Measurements from ENCODE around the gene CARTPT. TPM values are rescaled to one million over a fixed set of nuclear protein-coding genes. Genes with fewer than 3 reads are reported as not detected.

The CARTPT gene
- total RNA-seq, result not detected in 3 replicates
- long read RNA-seq, result 0 reads

DNA sequence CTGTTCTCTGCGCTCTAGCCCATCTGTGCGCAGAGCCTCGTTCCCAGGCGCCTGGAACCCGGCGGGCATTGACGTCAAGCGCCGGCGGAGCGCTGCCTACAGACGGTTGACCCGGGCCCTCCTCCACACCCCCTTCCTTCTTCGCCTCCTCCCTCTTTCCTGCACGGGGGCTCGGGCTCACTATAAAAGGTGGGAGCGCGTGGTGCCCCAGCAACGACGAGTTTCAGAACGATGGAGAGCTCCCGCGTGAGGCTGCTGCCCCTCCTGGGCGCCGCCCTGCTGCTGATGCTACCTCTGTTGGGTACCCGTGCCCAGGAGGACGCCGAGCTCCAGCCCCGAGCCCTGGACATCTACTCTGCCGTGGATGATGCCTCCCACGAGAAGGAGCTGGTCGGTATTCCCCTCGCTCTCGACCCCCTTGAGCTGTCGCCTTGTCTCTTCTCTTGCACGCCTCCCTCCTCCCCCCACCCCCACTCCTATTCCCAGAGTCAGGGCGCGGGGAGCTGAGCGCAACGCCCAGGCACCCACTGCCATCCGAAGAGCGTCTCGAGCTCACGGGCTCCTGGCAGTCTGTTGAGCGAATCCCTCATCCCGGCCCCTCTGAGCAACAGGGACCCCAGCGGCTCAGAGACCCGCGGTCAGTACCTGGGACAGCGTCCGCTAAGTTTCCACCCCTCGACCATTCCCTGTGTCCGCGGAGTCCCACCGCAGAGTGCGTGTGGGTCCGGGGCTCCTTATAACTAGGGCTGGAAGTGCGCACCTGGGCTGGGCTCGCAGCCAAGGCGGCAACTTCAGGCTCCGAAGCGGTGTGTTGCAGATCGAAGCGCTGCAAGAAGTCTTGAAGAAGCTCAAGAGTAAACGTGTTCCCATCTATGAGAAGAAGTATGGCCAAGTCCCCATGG lies at the start of gene CARTPT:
CARTPT (plus strand) TSS at position 213 of the 902 bp plus-strand sequence; CDS start at position 232, 19 bp downstream.
- H3K36me3 Mint-ChIP-seq (ENCODE audit: low read depth), result peaks cover 8% of the 10 kb centered on the region

DNA sequence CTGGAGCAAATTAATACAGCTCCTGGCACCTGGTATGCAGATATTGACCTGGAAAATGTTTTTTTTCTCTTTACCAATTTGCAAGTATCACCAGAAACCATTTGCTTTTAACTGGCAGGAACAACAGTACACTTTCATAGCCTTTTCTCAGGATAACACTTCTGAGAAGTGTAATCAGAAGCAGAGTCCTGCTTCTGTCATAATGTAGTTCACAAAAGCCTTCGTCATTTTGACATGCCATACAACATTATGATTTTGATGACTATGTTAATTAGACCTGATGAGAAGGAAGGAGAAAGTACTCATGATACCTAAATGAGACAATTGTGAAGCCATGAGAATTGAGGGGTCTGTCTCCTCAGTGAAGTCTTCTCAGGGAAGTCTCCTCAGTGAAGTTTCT lies 41.1 kb upstream of the CARTPT start:
- DNase-seq (ENCODE audit: low spot score), result no peak
- Mint-ChIP-seq H3K4me3 (ENCODE audit: unreplicated experiment) (no peak overlapping the region), H3K27me3 (ENCODE audit: low read depth) (peaks cover 49% of the 10 kb centered on the region), H3K9me3 (ENCODE audit: low read depth) (peaks cover 4% of the 10 kb centered on the region), H3K27ac (ENCODE audit: unreplicated experiment) (no peak overlapping the region), H3K36me3 (ENCODE audit: low read depth) (no peaks in the 10 kb centered on the region), H3K4me1 (ENCODE audit: low read depth) (no peaks in the 10 kb centered on the region)
- TF ChIP-seq, protein P1, sequence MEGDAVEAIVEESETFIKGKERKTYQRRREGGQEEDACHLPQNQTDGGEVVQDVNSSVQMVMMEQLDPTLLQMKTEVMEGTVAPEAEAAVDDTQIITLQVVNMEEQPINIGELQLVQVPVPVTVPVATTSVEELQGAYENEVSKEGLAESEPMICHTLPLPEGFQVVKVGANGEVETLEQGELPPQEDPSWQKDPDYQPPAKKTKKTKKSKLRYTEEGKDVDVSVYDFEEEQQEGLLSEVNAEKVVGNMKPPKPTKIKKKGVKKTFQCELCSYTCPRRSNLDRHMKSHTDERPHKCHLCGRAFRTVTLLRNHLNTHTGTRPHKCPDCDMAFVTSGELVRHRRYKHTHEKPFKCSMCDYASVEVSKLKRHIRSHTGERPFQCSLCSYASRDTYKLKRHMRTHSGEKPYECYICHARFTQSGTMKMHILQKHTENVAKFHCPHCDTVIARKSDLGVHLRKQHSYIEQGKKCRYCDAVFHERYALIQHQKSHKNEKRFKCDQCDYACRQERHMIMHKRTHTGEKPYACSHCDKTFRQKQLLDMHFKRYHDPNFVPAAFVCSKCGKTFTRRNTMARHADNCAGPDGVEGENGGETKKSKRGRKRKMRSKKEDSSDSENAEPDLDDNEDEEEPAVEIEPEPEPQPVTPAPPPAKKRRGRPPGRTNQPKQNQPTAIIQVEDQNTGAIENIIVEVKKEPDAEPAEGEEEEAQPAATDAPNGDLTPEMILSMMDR (IDR thresholded peaks at IDR 0.05), result no peak

More for the DNA sequence above, at the start of gene CARTPT:
- Mint-ChIP-seq H3K4me1 (ENCODE audit: low read depth) (peaks cover 5% of the 10 kb centered on the region), H3K27me3 (ENCODE audit: low read depth) (peaks cover 81% of the 10 kb centered on the region), H3K9me3 (ENCODE audit: low read depth) (no peaks in the 10 kb centered on the region), H3K4me3 (ENCODE audit: unreplicated experiment) (no peak within 1 kb of the TSS), H3K27ac (ENCODE audit: unreplicated experiment) (no peak within 1 kb of the TSS)
- TF ChIP-seq, protein P1 (IDR thresholded peaks at IDR 0.05), result no peak
- DNase-seq (ENCODE audit: low spot score), result no peak

DNA sequence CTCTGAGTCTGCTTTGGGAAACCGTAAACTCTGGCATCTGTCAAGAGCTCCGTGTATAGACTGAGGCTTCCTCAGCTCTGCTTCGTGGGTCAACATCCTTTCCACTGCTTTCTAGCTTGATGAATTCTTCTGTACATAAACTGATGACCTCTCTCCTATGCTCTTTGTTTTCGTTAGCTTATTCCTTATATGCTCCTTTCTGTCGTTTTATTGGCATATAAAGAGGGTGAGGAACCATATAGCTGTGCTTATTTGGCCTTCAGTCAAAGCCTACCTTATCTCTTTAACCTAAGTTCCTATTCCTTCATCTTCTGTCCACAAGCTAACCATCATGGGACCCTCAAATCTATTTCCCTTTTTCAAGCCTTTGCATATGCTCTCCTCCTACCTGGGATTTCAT lies 39.4 kb upstream of the CARTPT start:
- TF ChIP-seq, protein P1 (IDR thresholded peaks at IDR 0.05), result no peak
- peaks cover 7% of the 10 kb centered on the region for H3K4me1 Mint-ChIP-seq (ENCODE audit: low read depth)
- no peak overlapping the region for H3K4me3 Mint-ChIP-seq (ENCODE audit: unreplicated experiment)
- H3K27me3 Mint-ChIP-seq (ENCODE audit: low read depth), result peaks cover 38% of the 10 kb centered on the region
- no peaks in the 10 kb centered on the region for H3K9me3 Mint-ChIP-seq (ENCODE audit: low read depth)
- H3K36me3 Mint-ChIP-seq (ENCODE audit: low read depth), result no peaks in the 10 kb centered on the region
- no peak overlapping the region for H3K27ac Mint-ChIP-seq (ENCODE audit: unreplicated experiment)
- no peak for DNase-seq (ENCODE audit: low spot score)

DNA sequence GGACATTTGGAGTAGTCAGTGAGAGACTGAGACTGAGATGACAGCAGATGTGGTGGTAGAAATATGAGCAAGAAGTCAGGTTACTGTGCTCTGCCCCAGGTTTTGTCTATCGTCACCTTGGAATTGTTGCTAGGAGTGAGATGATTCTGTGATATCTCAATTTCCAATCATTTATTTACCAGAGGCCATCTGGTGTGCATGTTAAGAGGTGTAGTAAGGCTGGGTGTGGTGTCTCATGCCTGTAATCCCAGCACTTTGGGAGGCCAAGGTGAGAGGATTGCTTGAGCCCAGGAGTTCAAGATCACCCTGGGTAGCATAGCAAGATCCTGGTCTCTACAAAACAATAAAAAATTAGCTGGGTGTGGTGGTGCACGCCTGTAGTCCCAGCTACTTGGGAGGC lies 38.6 kb upstream of the CARTPT start:
- no peak overlapping the region for H3K4me3 Mint-ChIP-seq (ENCODE audit: unreplicated experiment)
- TF ChIP-seq, protein P1 (IDR thresholded peaks at IDR 0.05), result no peak
- peaks cover 42% of the 10 kb centered on the region for H3K27me3 Mint-ChIP-seq (ENCODE audit: low read depth)
- no peak overlapping the region for H3K27ac Mint-ChIP-seq (ENCODE audit: unreplicated experiment)
- H3K9me3 Mint-ChIP-seq (ENCODE audit: low read depth), result peaks cover 7% of the 10 kb centered on the region
- peaks cover 4% of the 10 kb centered on the region for H3K36me3 Mint-ChIP-seq (ENCODE audit: low read depth)
- no peak for DNase-seq (ENCODE audit: low spot score)
- peaks cover 7% of the 10 kb centered on the region for H3K4me1 Mint-ChIP-seq (ENCODE audit: low read depth)

DNA sequence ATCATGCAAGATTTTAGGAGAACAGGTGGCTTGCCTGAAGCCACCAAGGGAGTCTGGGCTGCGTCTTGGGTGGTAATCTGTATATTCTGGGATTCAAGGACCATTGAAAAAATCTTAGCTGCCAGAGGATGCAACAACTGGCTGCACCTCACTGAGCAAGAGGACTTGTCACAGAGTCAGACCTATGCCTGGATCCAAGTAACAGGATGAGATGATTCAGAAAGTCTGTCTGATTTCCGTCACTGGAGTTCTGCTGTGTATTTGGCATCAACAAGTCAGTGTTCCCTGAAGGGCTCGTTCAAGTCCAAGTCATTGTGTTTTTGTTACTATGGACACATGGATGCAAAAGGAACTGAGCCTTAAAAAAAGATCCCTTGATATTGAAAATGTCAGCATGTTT lies 37.8 kb upstream of the CARTPT start:
- DNase-seq (ENCODE audit: low spot score), result no peak
- TF ChIP-seq, protein P1 (IDR thresholded peaks at IDR 0.05), result no peak
- no peak overlapping the region for H3K4me3 Mint-ChIP-seq (ENCODE audit: unreplicated experiment)

More for the DNA sequence above, 37.8 kb upstream of the CARTPT start:
- Mint-ChIP-seq H3K27me3 (ENCODE audit: low read depth) (peaks cover 37% of the 10 kb centered on the region), H3K36me3 (ENCODE audit: low read depth) (peaks cover 7% of the 10 kb centered on the region), H3K4me1 (ENCODE audit: low read depth) (peaks cover 7% of the 10 kb centered on the region), H3K9me3 (ENCODE audit: low read depth) (peaks cover 15% of the 10 kb centered on the region), H3K27ac (ENCODE audit: unreplicated experiment) (no peak overlapping the region)

Data from chondrocyte (in vitro differentiated cells).